Peyer's patch (tissue), 4 donors: Measurements from ENCODE around the gene ZC3H10.

Source experiments
- POLR2A ChIP-seq, 2 donors: fragments of 450-650 bp; IDR thresholded peaks; one replicate each; pipeline ENCODE4 v1.5.1; 2017; ENCODE audit warnings: antibody characterized with exemption in 2 of 2, mild to moderate bottlenecking in 2 of 2, moderate library complexity in 2 of 2
- TF ChIP-seq, protein P1 (sequence below), 6 experiments: fragments of 450-650 bp in 4 of 6; fragments of 200-600 bp in 2 of 6; sonication (generic) in 1 of 6; IDR thresholded peaks; one replicate each; pipeline ENCODE4 v1.5.1; 2017 to 2019; ENCODE audit warnings: antibody characterized with exemption in 6 of 6, mild to moderate bottlenecking in 3 of 6, moderate library complexity in 1 of 6

DNA sequence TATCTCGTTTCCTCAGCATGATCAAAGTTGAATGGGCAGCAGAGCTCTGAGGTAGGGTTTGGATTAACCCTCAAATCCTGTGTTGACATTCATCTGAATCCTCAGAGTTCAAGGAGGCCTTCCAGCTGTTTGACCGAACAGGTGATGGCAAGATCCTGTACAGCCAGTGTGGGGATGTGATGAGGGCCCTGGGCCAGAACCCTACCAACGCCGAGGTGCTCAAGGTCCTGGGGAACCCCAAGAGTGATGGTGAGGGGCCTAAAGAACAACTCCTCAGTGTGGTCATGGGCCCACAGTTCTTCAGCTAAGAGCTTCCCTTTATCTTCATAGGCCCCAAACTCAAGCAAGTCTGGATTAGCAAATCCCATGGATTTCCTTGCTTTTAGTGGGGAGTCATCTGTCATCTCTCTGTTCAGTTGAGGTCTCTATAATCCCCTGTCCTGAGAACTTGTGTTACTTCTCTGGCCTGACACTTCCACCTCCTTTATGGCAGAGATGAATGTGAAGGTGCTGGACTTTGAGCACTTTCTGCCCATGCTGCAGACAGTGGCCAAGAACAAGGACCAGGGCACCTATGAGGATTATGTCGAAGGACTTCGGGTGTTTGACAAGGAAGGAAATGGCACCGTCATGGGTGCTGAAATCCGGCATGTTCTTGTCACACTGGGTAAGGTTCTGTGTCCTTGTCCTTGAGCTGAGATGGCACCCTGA lies 41.6 kb downstream of the ZC3H10 start:
- TF ChIP-seq, protein P1, sequence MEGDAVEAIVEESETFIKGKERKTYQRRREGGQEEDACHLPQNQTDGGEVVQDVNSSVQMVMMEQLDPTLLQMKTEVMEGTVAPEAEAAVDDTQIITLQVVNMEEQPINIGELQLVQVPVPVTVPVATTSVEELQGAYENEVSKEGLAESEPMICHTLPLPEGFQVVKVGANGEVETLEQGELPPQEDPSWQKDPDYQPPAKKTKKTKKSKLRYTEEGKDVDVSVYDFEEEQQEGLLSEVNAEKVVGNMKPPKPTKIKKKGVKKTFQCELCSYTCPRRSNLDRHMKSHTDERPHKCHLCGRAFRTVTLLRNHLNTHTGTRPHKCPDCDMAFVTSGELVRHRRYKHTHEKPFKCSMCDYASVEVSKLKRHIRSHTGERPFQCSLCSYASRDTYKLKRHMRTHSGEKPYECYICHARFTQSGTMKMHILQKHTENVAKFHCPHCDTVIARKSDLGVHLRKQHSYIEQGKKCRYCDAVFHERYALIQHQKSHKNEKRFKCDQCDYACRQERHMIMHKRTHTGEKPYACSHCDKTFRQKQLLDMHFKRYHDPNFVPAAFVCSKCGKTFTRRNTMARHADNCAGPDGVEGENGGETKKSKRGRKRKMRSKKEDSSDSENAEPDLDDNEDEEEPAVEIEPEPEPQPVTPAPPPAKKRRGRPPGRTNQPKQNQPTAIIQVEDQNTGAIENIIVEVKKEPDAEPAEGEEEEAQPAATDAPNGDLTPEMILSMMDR (IDR thresholded peaks at IDR 0.05): no peak
- no peak for TF ChIP-seq POLR2A (IDR thresholded peaks at IDR 0.05)
